Trophoblast cell (in vitro differentiated cells and primary cell): Measurements from ENCODE around the gene MKI67. TPM values are rescaled to one million over a fixed set of nuclear protein-coding genes. Genes with fewer than 3 reads are reported as not detected.

ENCODE experiments used
- DNase-seq, 2 donors: peaks; one replicate each; pipeline ENCODE4 v3.0.0-alpha.2; 2016
- H2AFZ ChIP-seq: 2 replicates; pipeline ENCODE4 v1.6.1; 2013; ENCODE audit warnings: low read length, moderate library complexity, mild to moderate bottlenecking; ENCODE audit not compliant: insufficient read depth, poor library complexity
- H2AK5ac ChIP-seq: 2 replicates; pipeline ENCODE4 v1.6.1; 2013; ENCODE audit warnings: mild to moderate bottlenecking, low read length
- H2BK120ac ChIP-seq: 2 replicates; pipeline ENCODE4 v1.6.1; 2013; ENCODE audit warnings: low read length, mild to moderate bottlenecking, moderate library complexity; ENCODE audit not compliant: insufficient read depth, poor library complexity
- H2BK12ac ChIP-seq: 2 replicates; pipeline ENCODE4 v1.6.1; 2013; ENCODE audit warnings: mild to moderate bottlenecking, low read length, moderate library complexity
- H2BK5ac ChIP-seq: 2 replicates; pipeline ENCODE4 v1.6.1; 2013; ENCODE audit warnings: low read length, low read depth, moderate library complexity, mild to moderate bottlenecking; ENCODE audit not compliant: poor library complexity
- H3K14ac ChIP-seq: 2 replicates; pipeline ENCODE4 v1.6.1; 2013; ENCODE audit warnings: mild to moderate bottlenecking, low read length
- H3K18ac ChIP-seq: 2 replicates; pipeline ENCODE4 v1.6.1; 2013; ENCODE audit warnings: mild to moderate bottlenecking, low read length
- H3K23ac ChIP-seq: 2 replicates; pipeline ENCODE4 v1.6.1; 2013; ENCODE audit warnings: low read length
- H3K27ac ChIP-seq: 2 replicates; pipeline ENCODE4 v1.5.1; 2013; ENCODE audit warnings: low read depth, mild to moderate bottlenecking, inconsistent platforms, low read length, moderate library complexity
- H3K27me3 ChIP-seq: 2 replicates; pipeline ENCODE4 v1.6.1; 2013; ENCODE audit warnings: inconsistent platforms, mild to moderate bottlenecking, low read length, moderate library complexity; ENCODE audit not compliant: insufficient read depth
- H3K36me3 ChIP-seq, 2 experiments: 1 replicate in 1 of 2; 2 replicates in 1 of 2; pipeline ENCODE4 v1.6.1; 2013; ENCODE audit warnings: low read length in 2 of 2, mild to moderate bottlenecking in 2 of 2, moderate library complexity in 1 of 2; ENCODE audit not compliant: insufficient read depth in 2 of 2, control insufficient read depth in 1 of 2
- H3K4ac ChIP-seq: 2 replicates; pipeline ENCODE4 v1.6.1; 2013; ENCODE audit warnings: low read depth, mild to moderate bottlenecking, low read length, moderate library complexity
- H3K4me1 ChIP-seq, 2 experiments: 1 replicate in 1 of 2; 2 replicates in 1 of 2; pipeline ENCODE4 v1.6.1; 2013; ENCODE audit warnings: low read length in 2 of 2, mild to moderate bottlenecking in 2 of 2, moderate library complexity in 1 of 2; ENCODE audit not compliant: insufficient read depth in 2 of 2, control insufficient read depth in 1 of 2
- H3K4me2 ChIP-seq: 2 replicates; pipeline ENCODE4 v1.6.1; 2013; ENCODE audit warnings: inconsistent platforms, mild to moderate bottlenecking, low read length, moderate library complexity
- H3K4me3 ChIP-seq: 2 replicates; pipeline ENCODE4 v1.5.1; 2013; ENCODE audit warnings: mild to moderate bottlenecking, low read depth, low read length, inconsistent platforms
- H3K79me1 ChIP-seq: one replicate; pipeline ENCODE4 v1.6.1; 2013; ENCODE audit warnings: low read length
- H3K79me2 ChIP-seq: 2 replicates; pipeline ENCODE4 v1.6.1; 2013; ENCODE audit warnings: low read length, mild to moderate bottlenecking; ENCODE audit not compliant: control insufficient read depth, insufficient read depth, poor library complexity
- H3K9ac ChIP-seq: 2 replicates; pipeline ENCODE4 v1.6.1; 2013; ENCODE audit warnings: mild to moderate bottlenecking, low read length
- H3K9me3 ChIP-seq: 2 replicates; pipeline ENCODE4 v1.6.1; 2013; ENCODE audit warnings: low read depth, mild to moderate bottlenecking, control low read depth, inconsistent platforms, low read length; ENCODE audit not compliant: insufficient read depth
- H4K12ac ChIP-seq: 2 replicates; pipeline ENCODE4 v1.6.1; 2013; ENCODE audit warnings: low read depth, mild to moderate bottlenecking, low read length, moderate library complexity
- H4K8ac ChIP-seq: 2 replicates; pipeline ENCODE4 v1.6.1; 2013; ENCODE audit warnings: low read depth, mild to moderate bottlenecking, low read length, moderate library complexity
- H4K91ac ChIP-seq: one replicate; pipeline ENCODE4 v1.6.1; 2013; ENCODE audit warnings: low read depth, mild to moderate bottlenecking, low read length, moderate library complexity
- WGBS: extraction: QIAGEN DNeasy Blood & Tissue Kit; methylation state at CpG from one replicate; pipeline ENCODE4 v1.1.7; 2013; ENCODE audit warnings: missing lambda C conversion rate; ENCODE audit not compliant: insufficient read length, insufficient coverage; ENCODE audit errors: extremely low coverage; 5-methylcytosine and 5-hydroxymethylcytosine counted together
- polyA plus RNA-seq: library from polyadenylated mRNA; stranded (reverse); fragments of 200-250 nt; gene quantifications from 2 replicates; pipeline ENCODE4 v1.2.3, GENCODE V29; 2013

The MKI67 gene
- 28.7 and 34.2 TPM in 2 replicates for polyA plus RNA-seq

GRCh38 chr10:128125944-128126764 lies at the start of gene MKI67:
MKI67 (minus strand) TSS chr10:128126423; CDS start chr10:128125667, 756 bp downstream.
- no peaks in the 10 kb centered on the region for H3K27me3 ChIP-seq
- H3K4ac ChIP-seq, result peak within 1 kb of the TSS; percentile 86
- peak within 1 kb of the TSS; percentile 83 for H4K12ac ChIP-seq
- DNase-seq, result peak; percentile 88 to 98
- H4K91ac ChIP-seq, result peak within 1 kb of the TSS; percentile 94
- peaks cover 10% of the 10 kb centered on the region for H3K79me2 ChIP-seq
- H2BK12ac ChIP-seq, result no peak within 1 kb of the TSS
- peak within 1 kb of the TSS; percentile 88 for H4K8ac ChIP-seq
- H2AK5ac ChIP-seq, result peak within 1 kb of the TSS; percentile 65
- peak within 1 kb of the TSS; percentile 98 for H3K4me3 ChIP-seq
- peak within 1 kb of the TSS; percentile 100 for H3K4me2 ChIP-seq
- peak within 1 kb of the TSS; percentile 92 for H3K14ac ChIP-seq
- H3K18ac ChIP-seq, result peak within 1 kb of the TSS; percentile 96
- peaks cover 6% of the 10 kb centered on the region for H3K79me1 ChIP-seq
- no peak within 1 kb of the TSS for H3K27ac ChIP-seq
- H2BK5ac ChIP-seq, result peak within 1 kb of the TSS; percentile 86
- H2BK120ac ChIP-seq, result peak within 1 kb of the TSS; percentile 84
- no CpG with 5 or more reads among the region's 95 CpGs for WGBS
- H3K4me1 ChIP-seq, result peaks cover 6 to 15% of the 10 kb centered on the region in 2 experiments
- no peak within 1 kb of the TSS for H3K23ac ChIP-seq
- H3K36me3 ChIP-seq, result peaks cover 2 to 3% of the 10 kb centered on the region in 2 experiments
- H2AFZ ChIP-seq, result peak within 1 kb of the TSS; percentile 96
- H3K9ac ChIP-seq, result peak within 1 kb of the TSS; percentile 80
- no peaks in the 10 kb centered on the region for H3K9me3 ChIP-seq

GRCh38 chr10:128174581-128175559 lies 48.6 kb upstream of the MKI67 start:
- H3K23ac ChIP-seq, result no peak overlapping the region

GRCh38 chr10:128173386-128173785 lies 47.2 kb upstream of the MKI67 start:
- no peak overlapping the region for H4K8ac ChIP-seq
- H3K36me3 ChIP-seq, result no peaks in the 10 kb centered on the region
- no peak overlapping the region for H3K4me2 ChIP-seq
- H2AK5ac ChIP-seq, result no peak overlapping the region
- peak in 1 of 2 donors; percentile 60 for DNase-seq
- no peaks in the 10 kb centered on the region for H3K79me2 ChIP-seq
- no peak overlapping the region for H3K4me3 ChIP-seq
- no peak overlapping the region for H4K12ac ChIP-seq
- H3K4me1 ChIP-seq, result no peaks in the 10 kb centered on the region
- no peak overlapping the region for H3K23ac ChIP-seq
- no peak overlapping the region for H3K14ac ChIP-seq
- H4K91ac ChIP-seq, result no peak overlapping the region
- peaks cover 8% of the 10 kb centered on the region for H3K9me3 ChIP-seq
- H2AFZ ChIP-seq, result no peak overlapping the region
- no peak overlapping the region for H3K4ac ChIP-seq
- no CpG with 5 or more reads among the region's 1 CpG for WGBS
- H2BK120ac ChIP-seq, result no peak overlapping the region
- no peak overlapping the region for H2BK12ac ChIP-seq
- no peaks in the 10 kb centered on the region for H3K79me1 ChIP-seq
- no peak overlapping the region for H3K27ac ChIP-seq
- H2BK5ac ChIP-seq, result no peak overlapping the region
- H3K27me3 ChIP-seq, result no peaks in the 10 kb centered on the region
- H3K9ac ChIP-seq, result no peak overlapping the region
- H3K18ac ChIP-seq, result no peak overlapping the region

More at GRCh38 chr10:128174581-128175559, 48.6 kb upstream of the MKI67 start:
- Histone ChIP-seq H3K9me3 (peaks cover 6% of the 10 kb centered on the region), H2BK120ac (no peak overlapping the region), H3K4me2 (no peak overlapping the region), H3K79me2 (no peaks in the 10 kb centered on the region), H3K4me1 (no peaks in the 10 kb centered on the region), H2AK5ac (no peak overlapping the region), H3K18ac (no peak overlapping the region), H3K4ac (no peak overlapping the region), H3K14ac (no peak overlapping the region), H4K91ac (no peak overlapping the region), H3K36me3 (no peaks in the 10 kb centered on the region), H3K27me3 (no peaks in the 10 kb centered on the region), H3K79me1 (no peaks in the 10 kb centered on the region), H2BK12ac (no peak overlapping the region), H4K12ac (no peak overlapping the region), H2AFZ (no peak overlapping the region), H3K27ac (no peak overlapping the region), H3K9ac (no peak overlapping the region), H4K8ac (no peak overlapping the region), H2BK5ac (no peak overlapping the region), H3K4me3 (no peak overlapping the region)
- WGBS, result no CpG with 5 or more reads among the region's 4 CpGs
- no peak for DNase-seq

GRCh38 chr10:128172756-128173155 lies 46.5 kb upstream of the MKI67 start:
- Histone ChIP-seq H4K12ac (no peak overlapping the region), H3K9ac (no peak overlapping the region), H3K9me3 (peaks cover 8% of the 10 kb centered on the region), H3K27me3 (no peaks in the 10 kb centered on the region), H3K4ac (no peak overlapping the region), H3K79me1 (no peaks in the 10 kb centered on the region), H4K91ac (no peak overlapping the region), H2BK120ac (no peak overlapping the region), H3K4me1 (no peaks in the 10 kb centered on the region), H3K14ac (no peak overlapping the region), H2BK5ac (no peak overlapping the region), H2AK5ac (no peak overlapping the region), H3K4me3 (no peak overlapping the region), H2AFZ (no peak overlapping the region), H3K27ac (no peak overlapping the region), H3K18ac (no peak overlapping the region), H3K4me2 (no peak overlapping the region), H3K36me3 (no peaks in the 10 kb centered on the region), H2BK12ac (no peak overlapping the region), H3K23ac (no peak overlapping the region), H3K79me2 (no peaks in the 10 kb centered on the region), H4K8ac (no peak overlapping the region)
- no CpG with 5 or more reads among the region's 1 CpG for WGBS
- DNase-seq, result peak; percentile 63 to 86
